ENCODE results near the gene VWA2.

The VWA2 gene

GRCh38 chr10:114252092-114252491 is 13.0 kb downstream of the VWA2 start:
- Histone ChIP-seq H3K9me2 (replicated peaks; ENCODE audit: insufficient read depth, low read length) (no peaks in the 10 kb centered on the region), H3K4me2 (ENCODE audit: low read depth, low read length) (no peak overlapping the region)

GRCh38 chr10:114252883-114253282 is 13.8 kb downstream of the VWA2 start:
- Histone ChIP-seq H3K27ac (ENCODE audit: low read length) (no peak overlapping the region), H3K4me1 (ENCODE audit: low read length) (no peaks in the 10 kb centered on the region), H3K9me3 (replicated peaks; ENCODE audit: insufficient read depth, low read length) (no peaks in the 10 kb centered on the region), H3K4me2 (ENCODE audit: low read depth, low read length) (no peak overlapping the region), H3K4me3 (ENCODE audit: low read length) (no peak overlapping the region), H3F3A (ENCODE audit: insufficient read depth, low read length) (no peaks in the 10 kb centered on the region), H3K9ac (ENCODE audit: low read length) (no peak overlapping the region), H3K9me2 (replicated peaks; ENCODE audit: insufficient read depth, low read length) (no peaks in the 10 kb centered on the region), H2AFZ (ENCODE audit: low read length) (no peak overlapping the region), H4K20me1 (ENCODE audit: insufficient read depth, low read length) (no peaks in the 10 kb centered on the region), H3K36me3 (replicated peaks; ENCODE audit: insufficient read depth, low read length) (no peaks in the 10 kb centered on the region), H3K27me3 (replicated peaks; ENCODE audit: insufficient read depth, low read length) (no peaks in the 10 kb centered on the region), H3K79me2 (ENCODE audit: low read length) (no peaks in the 10 kb centered on the region)
- TF ChIP-seq EZH2 (optimal IDR thresholded peaks at IDR 0.05; ENCODE audit: low read depth, low read length) (no peak), EZH2phosphoT487 (IDR thresholded peaks at IDR 0.05; ENCODE audit: low read length) (no peak), CTCF (IDR thresholded peaks at IDR 0.05; ENCODE audit: low read length) (no peak)
- DNase-seq, result no peak

More at GRCh38 chr10:114252092-114252491, 13.0 kb downstream of the VWA2 start:
- Histone ChIP-seq H2AFZ (ENCODE audit: low read length) (no peak overlapping the region), H3K4me1 (ENCODE audit: low read length) (no peaks in the 10 kb centered on the region), H3K27ac (ENCODE audit: low read length) (no peak overlapping the region), H3K36me3 (replicated peaks; ENCODE audit: insufficient read depth, low read length) (no peaks in the 10 kb centered on the region), H3K4me3 (ENCODE audit: low read length) (no peak overlapping the region), H3F3A (ENCODE audit: insufficient read depth, low read length) (no peaks in the 10 kb centered on the region), H3K79me2 (ENCODE audit: low read length) (no peaks in the 10 kb centered on the region), H4K20me1 (ENCODE audit: insufficient read depth, low read length) (no peaks in the 10 kb centered on the region), H3K9ac (ENCODE audit: low read length) (no peak overlapping the region), H3K27me3 (replicated peaks; ENCODE audit: insufficient read depth, low read length) (no peaks in the 10 kb centered on the region), H3K9me3 (replicated peaks; ENCODE audit: insufficient read depth, low read length) (no peaks in the 10 kb centered on the region)
- TF ChIP-seq EZH2 (optimal IDR thresholded peaks at IDR 0.05; ENCODE audit: low read depth, low read length), result no peak
- no peak for TF ChIP-seq EZH2phosphoT487 (IDR thresholded peaks at IDR 0.05; ENCODE audit: low read length)
- TF ChIP-seq CTCF (IDR thresholded peaks at IDR 0.05; ENCODE audit: low read length), result no peak
- no peak for DNase-seq

GRCh38 chr10:114255227-114255626 is 16.2 kb downstream of the VWA2 start:
- Histone ChIP-seq H3F3A (ENCODE audit: insufficient read depth, low read length) (no peaks in the 10 kb centered on the region), H3K9me2 (replicated peaks; ENCODE audit: insufficient read depth, low read length) (no peaks in the 10 kb centered on the region), H2AFZ (ENCODE audit: low read length) (no peak overlapping the region), H3K9me3 (replicated peaks; ENCODE audit: insufficient read depth, low read length) (no peaks in the 10 kb centered on the region), H3K4me3 (ENCODE audit: low read length) (no peak overlapping the region), H3K4me1 (ENCODE audit: low read length) (no peaks in the 10 kb centered on the region), H3K79me2 (ENCODE audit: low read length) (no peaks in the 10 kb centered on the region), H3K27ac (ENCODE audit: low read length) (no peak overlapping the region), H3K36me3 (replicated peaks; ENCODE audit: insufficient read depth, low read length) (no peaks in the 10 kb centered on the region), H3K4me2 (ENCODE audit: low read depth, low read length) (no peak overlapping the region), H3K9ac (ENCODE audit: low read length) (no peak overlapping the region), H4K20me1 (ENCODE audit: insufficient read depth, low read length) (no peaks in the 10 kb centered on the region), H3K27me3 (replicated peaks; ENCODE audit: insufficient read depth, low read length) (no peaks in the 10 kb centered on the region)
- no peak for TF ChIP-seq EZH2 (optimal IDR thresholded peaks at IDR 0.05; ENCODE audit: low read depth, low read length)
- no peak for TF ChIP-seq CTCF (IDR thresholded peaks at IDR 0.05; ENCODE audit: low read length)
- TF ChIP-seq EZH2phosphoT487 (IDR thresholded peaks at IDR 0.05; ENCODE audit: low read length), result no peak
- DNase-seq, result no peak

Data from MM.1S (cell line).